ENCODE results near the gene WDR35.

WDR35 gene

DNA sequence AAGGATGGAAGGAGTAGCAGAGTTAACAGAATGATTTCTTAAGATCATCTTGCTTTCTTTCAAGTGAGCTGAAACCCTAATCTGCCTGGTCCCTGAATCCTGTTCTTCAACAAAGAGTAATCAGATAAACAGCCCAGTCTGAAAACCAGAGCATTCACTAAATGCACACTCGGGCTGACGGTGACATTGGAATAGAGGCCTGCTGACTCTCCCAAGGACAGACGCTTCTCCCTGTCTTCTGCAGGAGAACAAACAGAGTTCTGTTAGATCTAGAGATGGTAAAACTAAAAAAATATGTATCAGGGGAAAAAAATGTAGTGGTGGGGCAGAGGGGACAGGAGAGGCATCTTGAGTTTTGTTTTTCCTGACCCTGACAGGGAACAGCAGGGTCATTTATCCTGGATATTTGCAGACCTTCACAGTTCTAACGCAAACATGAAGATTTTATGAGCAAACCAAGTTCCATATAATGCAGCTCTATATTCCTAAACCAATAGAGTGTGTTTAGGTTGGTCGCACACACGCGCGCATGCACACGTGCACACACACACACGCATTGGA, 15.2 kb upstream of the WDR35 start:
- H3K9me2 ChIP-seq (replicated peaks; ENCODE audit: insufficient read depth, low read length), result no peaks in the 10 kb centered on the region
- no peaks in the 10 kb centered on the region for H3K36me3 ChIP-seq (replicated peaks; ENCODE audit: insufficient read depth, low read length)
- no peak overlapping the region for H2AFZ ChIP-seq (ENCODE audit: low read length)
- H3K4me1 ChIP-seq (ENCODE audit: low read length), result no peaks in the 10 kb centered on the region
- H3K27me3 ChIP-seq (replicated peaks; ENCODE audit: insufficient read depth, low read length), result no peaks in the 10 kb centered on the region
- no peak overlapping the region for H3K4me2 ChIP-seq (ENCODE audit: low read depth, low read length)
- H4K20me1 ChIP-seq (ENCODE audit: insufficient read depth, low read length), result no peaks in the 10 kb centered on the region
- no peak for TF ChIP-seq EZH2 (optimal IDR thresholded peaks at IDR 0.05; ENCODE audit: low read depth, low read length)
- TF ChIP-seq, protein P1, sequence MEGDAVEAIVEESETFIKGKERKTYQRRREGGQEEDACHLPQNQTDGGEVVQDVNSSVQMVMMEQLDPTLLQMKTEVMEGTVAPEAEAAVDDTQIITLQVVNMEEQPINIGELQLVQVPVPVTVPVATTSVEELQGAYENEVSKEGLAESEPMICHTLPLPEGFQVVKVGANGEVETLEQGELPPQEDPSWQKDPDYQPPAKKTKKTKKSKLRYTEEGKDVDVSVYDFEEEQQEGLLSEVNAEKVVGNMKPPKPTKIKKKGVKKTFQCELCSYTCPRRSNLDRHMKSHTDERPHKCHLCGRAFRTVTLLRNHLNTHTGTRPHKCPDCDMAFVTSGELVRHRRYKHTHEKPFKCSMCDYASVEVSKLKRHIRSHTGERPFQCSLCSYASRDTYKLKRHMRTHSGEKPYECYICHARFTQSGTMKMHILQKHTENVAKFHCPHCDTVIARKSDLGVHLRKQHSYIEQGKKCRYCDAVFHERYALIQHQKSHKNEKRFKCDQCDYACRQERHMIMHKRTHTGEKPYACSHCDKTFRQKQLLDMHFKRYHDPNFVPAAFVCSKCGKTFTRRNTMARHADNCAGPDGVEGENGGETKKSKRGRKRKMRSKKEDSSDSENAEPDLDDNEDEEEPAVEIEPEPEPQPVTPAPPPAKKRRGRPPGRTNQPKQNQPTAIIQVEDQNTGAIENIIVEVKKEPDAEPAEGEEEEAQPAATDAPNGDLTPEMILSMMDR (IDR thresholded peaks at IDR 0.05; ENCODE audit: low read length), result no peak
- TF ChIP-seq EZH2phosphoT487 (IDR thresholded peaks at IDR 0.05; ENCODE audit: low read length), result no peak
- H3K4me3 ChIP-seq (ENCODE audit: low read length), result no peak overlapping the region
- no peak for DNase-seq
- no peaks in the 10 kb centered on the region for H3K9me3 ChIP-seq (replicated peaks; ENCODE audit: insufficient read depth, low read length)
- no peaks in the 10 kb centered on the region for H3K79me2 ChIP-seq (ENCODE audit: low read length)
- H3K9ac ChIP-seq (ENCODE audit: low read length), result no peak overlapping the region
- no peaks in the 10 kb centered on the region for H3F3A ChIP-seq (ENCODE audit: insufficient read depth, low read length)
- no peak overlapping the region for H3K27ac ChIP-seq (ENCODE audit: low read length)

DNA sequence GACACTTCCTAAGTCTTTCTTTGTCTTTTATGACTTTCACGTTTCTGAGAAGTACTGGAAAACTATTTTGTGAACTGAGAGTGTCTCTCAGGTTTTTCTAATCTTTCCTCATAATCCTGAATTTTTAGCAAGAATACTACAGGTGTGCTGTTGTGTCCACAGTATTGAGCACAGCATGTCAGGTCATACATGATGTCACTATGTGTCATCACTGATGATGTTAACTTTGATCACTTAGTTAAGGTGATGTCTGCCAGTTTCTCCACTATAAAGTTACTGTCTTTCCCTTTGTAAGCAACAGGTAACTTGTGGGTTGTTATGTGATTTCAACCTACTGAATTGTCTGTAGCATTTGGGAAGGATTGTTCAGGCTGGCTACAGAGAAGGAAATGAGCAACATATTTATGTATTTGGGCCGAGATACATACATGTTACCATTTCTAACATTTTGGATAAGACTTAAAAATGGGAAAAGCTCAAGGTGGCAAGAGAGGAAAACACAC, 11.5 kb upstream of the WDR35 start:
- Histone ChIP-seq H3K27ac (ENCODE audit: low read length) (no peak overlapping the region), H4K20me1 (ENCODE audit: insufficient read depth, low read length) (no peaks in the 10 kb centered on the region), H3K27me3 (replicated peaks; ENCODE audit: insufficient read depth, low read length) (no peaks in the 10 kb centered on the region), H3K9me2 (replicated peaks; ENCODE audit: insufficient read depth, low read length) (no peaks in the 10 kb centered on the region), H3F3A (ENCODE audit: insufficient read depth, low read length) (no peaks in the 10 kb centered on the region), H3K4me2 (ENCODE audit: low read depth, low read length) (no peak overlapping the region), H3K36me3 (replicated peaks; ENCODE audit: insufficient read depth, low read length) (no peaks in the 10 kb centered on the region), H3K9ac (ENCODE audit: low read length) (no peak overlapping the region), H3K79me2 (ENCODE audit: low read length) (no peaks in the 10 kb centered on the region), H2AFZ (ENCODE audit: low read length) (no peak overlapping the region), H3K9me3 (replicated peaks; ENCODE audit: insufficient read depth, low read length) (no peaks in the 10 kb centered on the region), H3K4me3 (ENCODE audit: low read length) (no peak overlapping the region), H3K4me1 (ENCODE audit: low read length) (no peaks in the 10 kb centered on the region)
- TF ChIP-seq, protein P1 (IDR thresholded peaks at IDR 0.05; ENCODE audit: low read length), result no peak
- TF ChIP-seq EZH2phosphoT487 (IDR thresholded peaks at IDR 0.05; ENCODE audit: low read length), result no peak
- no peak for DNase-seq

DNA sequence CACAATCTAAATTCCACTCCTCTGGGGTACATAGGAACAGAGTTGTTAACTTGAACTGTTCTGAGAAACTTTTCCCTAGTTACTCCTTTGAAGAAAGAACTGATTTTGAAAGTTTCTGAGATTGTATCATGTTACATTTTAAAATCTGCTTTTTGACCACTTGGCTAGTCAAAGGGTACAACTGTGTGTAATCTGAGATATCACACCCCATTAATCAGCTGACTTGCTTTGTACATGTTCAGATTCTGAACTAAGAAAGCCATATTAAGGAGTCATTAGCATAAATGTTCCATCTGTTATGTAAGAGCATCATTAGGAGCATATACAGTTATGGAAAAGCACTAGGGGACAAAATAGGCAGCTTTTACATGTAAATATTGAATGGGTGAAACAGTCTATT, 3.8 kb upstream of the WDR35 start:
- Histone ChIP-seq H4K20me1 (ENCODE audit: insufficient read depth, low read length) (no peaks in the 10 kb centered on the region), H3K4me3 (ENCODE audit: low read length) (no peak overlapping the region), H3K4me1 (ENCODE audit: low read length) (no peaks in the 10 kb centered on the region), H3F3A (ENCODE audit: insufficient read depth, low read length) (no peaks in the 10 kb centered on the region), H3K9ac (ENCODE audit: low read length) (no peak overlapping the region), H3K27ac (ENCODE audit: low read length) (no peak overlapping the region), H3K4me2 (ENCODE audit: low read depth, low read length) (no peak overlapping the region), H3K9me2 (replicated peaks; ENCODE audit: insufficient read depth, low read length) (no peaks in the 10 kb centered on the region), H3K79me2 (ENCODE audit: low read length) (no peaks in the 10 kb centered on the region), H3K36me3 (replicated peaks; ENCODE audit: insufficient read depth, low read length) (no peaks in the 10 kb centered on the region), H2AFZ (ENCODE audit: low read length) (no peak overlapping the region), H3K27me3 (replicated peaks; ENCODE audit: insufficient read depth, low read length) (no peaks in the 10 kb centered on the region), H3K9me3 (replicated peaks; ENCODE audit: insufficient read depth, low read length) (no peaks in the 10 kb centered on the region)
- DNase-seq, result no peak
- TF ChIP-seq EZH2 (optimal IDR thresholded peaks at IDR 0.05; ENCODE audit: low read depth, low read length), result no peak
- TF ChIP-seq, protein P1 (IDR thresholded peaks at IDR 0.05; ENCODE audit: low read length), result no peak
- TF ChIP-seq EZH2phosphoT487 (IDR thresholded peaks at IDR 0.05; ENCODE audit: low read length), result no peak

Measured in MM.1S (cell line).